Measurements from ENCODE around the gene ZNF280C. TPM values are rescaled to one million over a fixed set of nuclear protein-coding genes. Genes with fewer than 3 reads are reported as not detected.
"Not testable (repeated sequence)": the region's sequence is repeated elsewhere in the genome, so short reads cannot be mapped to it uniquely, and the experiment has no call there.

ZNF280C gene
- total and polyA plus RNA-seq, 5 donors = 0.86 to 2.4 (median 2.0) TPM

GRCh38 chrX:130285710-130286109 is 17.0 kb upstream of the ZNF280C start:
- Histone ChIP-seq H3K4me1 (ENCODE audit: control insufficient read depth, insufficient read depth, low read length) (no peaks in the 10 kb centered on the region), H3K27ac (ENCODE audit: low read length) (no peak overlapping the region), H3K4me3 (ENCODE audit: low read length) (no peak overlapping the region), H3K9me3 (ENCODE audit: control insufficient read depth, low read length) (no peaks in the 10 kb centered on the region), H3K27me3 (ENCODE audit: control insufficient read depth, insufficient read depth) (no peaks in the 10 kb centered on the region)
- intact Hi-C loops (cut with DNase I) = no loop called here
- WGBS = 70% methylated on average over 2 of the region's 2 CpGs
- DNase-seq = no peak
- ATAC-seq = no peak

GRCh38 chrX:130285069-130285620 is 16.4 kb upstream of the ZNF280C start:
- Histone ChIP-seq H3K4me1 (ENCODE audit: control insufficient read depth, insufficient read depth, low read length) (no peaks in the 10 kb centered on the region), H3K4me3 (ENCODE audit: low read length) (no peak overlapping the region), H3K27ac (ENCODE audit: low read length) (no peak overlapping the region), H3K27me3 (ENCODE audit: control insufficient read depth, insufficient read depth) (no peaks in the 10 kb centered on the region), H3K9me3 (ENCODE audit: control insufficient read depth, low read length) (no peaks in the 10 kb centered on the region)
- WGBS = 84% methylated on average over 3 of the region's 3 CpGs
- intact Hi-C loops (cut with DNase I) = no loop called here
- ATAC-seq (no peak), DNase-seq (no peak)

- DNase-seq = no peak
- Histone ChIP-seq H3K4me3 (ENCODE audit: low read length) (no peak overlapping the region), H3K4me1 (ENCODE audit: control insufficient read depth, insufficient read depth, low read length) (no peaks in the 10 kb centered on the region), H3K27me3 (ENCODE audit: control insufficient read depth, insufficient read depth) (no peaks in the 10 kb centered on the region), H3K9me3 (ENCODE audit: control insufficient read depth, low read length) (no peaks in the 10 kb centered on the region), H3K27ac (ENCODE audit: low read length) (no peak overlapping the region)
- WGBS = 79% methylated on average over 3 of the region's 3 CpGs
- ATAC-seq = no peak
- intact Hi-C loops (cut with DNase I) = no loop called here
These were observed 13.5 kb upstream of the ZNF280C start for GRCh38 chrX:130282151-130282550.

DNA sequence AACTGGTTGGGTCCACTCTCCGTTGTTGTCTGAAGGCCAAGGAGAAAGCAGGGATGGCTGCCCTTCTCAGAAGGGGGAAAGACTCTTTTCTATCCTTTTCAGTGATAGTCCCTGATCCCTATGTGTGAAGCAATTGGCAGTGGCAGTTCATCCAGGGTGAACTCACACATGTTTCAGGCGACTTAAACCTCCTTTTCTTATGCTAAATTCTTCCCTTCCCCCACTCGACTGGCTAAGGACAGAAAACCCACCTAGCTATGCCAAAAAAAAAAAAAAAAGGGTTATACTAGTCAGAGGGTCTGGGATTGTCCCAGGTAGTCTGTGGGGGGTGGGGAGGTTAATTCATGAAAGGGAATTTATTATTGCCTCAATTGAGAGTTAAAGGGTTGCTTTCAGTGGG is 12.2 kb upstream of the ZNF280C start:
- no peaks in the 10 kb centered on the region for H3K4me1 ChIP-seq (ENCODE audit: control insufficient read depth, insufficient read depth, low read length)
- H3K27ac ChIP-seq (ENCODE audit: low read length) = no peak overlapping the region
- no peaks in the 10 kb centered on the region for H3K9me3 ChIP-seq (ENCODE audit: control insufficient read depth, low read length)
- 60% methylated on average over 3 of the region's 3 CpGs for WGBS
- intact Hi-C loops (cut with DNase I) = no loop called here
- DNase-seq = no peak
- no peaks in the 10 kb centered on the region for H3K27me3 ChIP-seq (ENCODE audit: control insufficient read depth, insufficient read depth)
- ATAC-seq = no peak
- no peak overlapping the region for H3K4me3 ChIP-seq (ENCODE audit: low read length)

DNA sequence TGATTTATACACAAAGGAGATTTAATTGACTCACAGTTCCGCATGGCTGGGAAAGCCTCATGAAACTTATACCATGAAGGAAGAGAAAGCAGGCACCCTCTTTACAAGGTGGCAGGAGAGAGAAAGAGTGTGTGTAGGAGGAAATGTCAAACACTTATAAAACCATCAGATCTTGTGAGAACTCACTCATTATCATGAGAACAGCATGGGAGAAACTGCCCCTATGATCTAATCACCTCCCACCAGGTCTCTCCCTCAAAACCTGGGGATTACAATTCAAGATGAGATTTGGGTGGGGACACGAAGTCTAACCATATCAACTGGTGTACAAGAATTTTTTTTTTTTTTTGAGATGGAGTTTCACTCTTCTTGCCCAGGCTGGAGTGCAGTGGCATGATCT is 3.6 kb upstream of the ZNF280C start:
- H3K27me3 ChIP-seq (ENCODE audit: control insufficient read depth, insufficient read depth); H3K4me1 ChIP-seq (ENCODE audit: control insufficient read depth, insufficient read depth, low read length); intact Hi-C loops (cut with DNase I); H3K27ac ChIP-seq (ENCODE audit: low read length); H3K9me3 ChIP-seq (ENCODE audit: control insufficient read depth, low read length); H3K4me3 ChIP-seq (ENCODE audit: low read length); DNase-seq; ATAC-seq: not testable (repeated sequence)
- 87% methylated on average over 2 of the region's 2 CpGs for WGBS

DNA sequence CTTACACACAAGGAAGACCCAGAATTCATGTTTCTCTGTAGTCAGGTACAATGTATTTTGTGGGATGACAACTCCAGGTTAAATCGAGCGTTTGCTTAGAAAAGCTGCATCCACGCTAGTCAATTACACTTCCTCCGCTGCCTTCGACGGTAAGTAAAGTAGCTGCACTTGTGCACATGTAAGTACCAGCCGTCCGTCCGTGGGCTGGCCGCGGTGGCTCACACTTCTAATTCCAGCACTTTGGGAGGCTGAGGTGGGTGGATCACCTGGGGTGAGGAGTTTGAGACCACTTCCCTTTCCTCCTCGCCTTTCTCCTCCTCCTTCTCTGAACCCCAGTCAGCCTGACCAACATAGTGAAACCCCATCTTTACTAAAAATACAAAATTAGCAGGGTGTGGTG is 692 bp upstream of the ZNF280C start:
- H3K4me3 ChIP-seq (ENCODE audit: low read length); H3K27me3 ChIP-seq (ENCODE audit: control insufficient read depth, insufficient read depth); H3K4me1 ChIP-seq (ENCODE audit: control insufficient read depth, insufficient read depth, low read length); intact Hi-C loops (cut with DNase I); H3K9me3 ChIP-seq (ENCODE audit: control insufficient read depth, low read length); H3K27ac ChIP-seq (ENCODE audit: low read length); ATAC-seq: not testable (repeated sequence)
- 97% methylated on average over 12 of the region's 12 CpGs for WGBS
- DNase-seq = peak in 1 of 3 donors; percentile 37

DNA sequence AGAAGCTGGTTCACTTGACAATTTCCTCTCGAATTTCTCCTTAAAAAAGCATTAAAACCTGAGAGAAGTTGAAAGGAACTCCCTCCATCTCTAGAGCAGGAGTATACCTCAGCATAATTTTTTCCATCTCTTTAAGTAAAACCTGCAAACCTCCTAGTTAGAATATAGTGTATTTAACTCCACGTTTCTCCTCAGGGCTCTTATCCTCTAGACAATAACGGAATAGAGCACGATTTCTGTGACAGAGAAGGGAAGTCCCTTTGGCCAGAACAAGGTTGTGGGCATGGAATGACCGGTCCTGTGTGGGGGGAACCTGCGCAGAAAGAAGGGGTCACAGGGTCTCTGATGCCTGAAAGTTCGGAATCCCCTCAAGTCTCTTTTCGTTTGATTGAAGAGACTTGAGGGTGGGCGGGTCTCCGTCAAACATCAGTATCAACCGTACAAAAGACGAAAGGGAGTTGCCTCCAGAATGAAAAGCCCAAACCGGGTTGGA is 697 bp downstream of the ZNF280C start:
- intact Hi-C loops (cut with DNase I) = no loop called here
- Histone ChIP-seq H3K27me3 (ENCODE audit: control insufficient read depth, insufficient read depth) (no peaks in the 10 kb centered on the region), H3K9me3 (ENCODE audit: control insufficient read depth, low read length) (no peaks in the 10 kb centered on the region), H3K4me3 (ENCODE audit: low read length) (peak overlapping the region; percentile 87), H3K27ac (ENCODE audit: low read length) (peak overlapping the region; percentile 89), H3K4me1 (ENCODE audit: control insufficient read depth, insufficient read depth, low read length) (peaks cover 1% of the 10 kb centered on the region)
- DNase-seq (peak in 1 of 3 donors; percentile 34), ATAC-seq (peak; percentile 24 to 29)
- under 1% methylated on average over 13 of the region's 13 CpGs for WGBS

GRCh38 chrX:130264573-130264972 is 4.1 kb downstream of the ZNF280C start:
- Histone ChIP-seq H3K4me3 (ENCODE audit: low read length) (no peak overlapping the region), H3K27ac (ENCODE audit: low read length) (no peak overlapping the region), H3K4me1 (ENCODE audit: control insufficient read depth, insufficient read depth, low read length) (peaks cover 1% of the 10 kb centered on the region), H3K9me3 (ENCODE audit: control insufficient read depth, low read length) (no peaks in the 10 kb centered on the region), H3K27me3 (ENCODE audit: control insufficient read depth, insufficient read depth) (no peaks in the 10 kb centered on the region)
- 94% methylated on average over 2 of the region's 2 CpGs for WGBS
- intact Hi-C loops (cut with DNase I) = no loop called here
- DNase-seq = no peak
- no peak for ATAC-seq

DNA sequence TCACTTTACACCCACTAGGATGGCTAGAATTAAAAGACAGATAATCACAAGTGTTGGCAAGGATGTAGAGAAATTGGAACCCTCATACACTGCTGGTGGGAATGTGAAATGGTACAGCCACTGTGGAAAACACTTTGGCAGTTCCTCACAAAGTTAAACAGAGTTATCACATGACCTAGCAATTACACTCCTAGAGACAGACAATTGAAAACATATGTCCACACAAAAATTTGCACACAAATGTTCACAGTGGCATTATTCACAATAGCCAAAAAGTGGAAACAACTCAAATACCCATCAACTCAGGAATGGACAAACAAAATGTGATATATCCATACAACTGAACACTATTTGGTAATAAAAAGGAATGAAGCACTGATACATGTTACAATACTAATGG is 5.7 kb downstream of the ZNF280C start:
- Histone ChIP-seq H3K4me1 (ENCODE audit: control insufficient read depth, insufficient read depth, low read length) (peaks cover 1% of the 10 kb centered on the region), H3K27me3 (ENCODE audit: control insufficient read depth, insufficient read depth) (no peaks in the 10 kb centered on the region), H3K4me3 (ENCODE audit: low read length) (no peak overlapping the region), H3K27ac (ENCODE audit: low read length) (no peak overlapping the region), H3K9me3 (ENCODE audit: control insufficient read depth, low read length) (no peaks in the 10 kb centered on the region)
- ATAC-seq (no peak), DNase-seq (no peak)
- intact Hi-C loops (cut with DNase I) = no loop called here

DNA sequence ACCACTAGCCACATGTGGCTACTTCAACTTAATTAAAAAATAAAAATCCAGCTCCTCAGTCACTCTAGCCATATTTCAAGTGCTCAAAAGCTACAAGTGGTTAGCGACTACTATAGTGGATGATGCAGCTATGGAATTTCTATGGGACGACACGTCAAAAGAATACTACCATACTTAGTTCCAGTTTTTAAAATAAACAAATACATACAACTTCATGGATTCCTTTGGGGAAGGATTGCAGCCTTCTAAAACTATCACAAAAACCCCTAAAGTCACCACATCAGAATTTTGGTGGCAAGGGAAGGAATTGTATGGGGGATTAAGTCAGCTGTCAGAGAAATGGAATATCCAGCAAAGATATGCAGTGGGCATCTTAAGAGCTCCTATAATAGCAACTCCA is 6.5 kb downstream of the ZNF280C start:
- Histone ChIP-seq H3K27ac (ENCODE audit: low read length) (no peak overlapping the region), H3K4me1 (ENCODE audit: control insufficient read depth, insufficient read depth, low read length) (peaks cover under 1% of the 10 kb centered on the region), H3K4me3 (ENCODE audit: low read length) (no peak overlapping the region), H3K27me3 (ENCODE audit: control insufficient read depth, insufficient read depth) (no peaks in the 10 kb centered on the region), H3K9me3 (ENCODE audit: control insufficient read depth, low read length) (no peaks in the 10 kb centered on the region)
- WGBS = 97% methylated on average over 3 of the region's 3 CpGs
- intact Hi-C loops (cut with DNase I) = no loop called here
- DNase-seq (no peak), ATAC-seq (no peak)

DNA sequence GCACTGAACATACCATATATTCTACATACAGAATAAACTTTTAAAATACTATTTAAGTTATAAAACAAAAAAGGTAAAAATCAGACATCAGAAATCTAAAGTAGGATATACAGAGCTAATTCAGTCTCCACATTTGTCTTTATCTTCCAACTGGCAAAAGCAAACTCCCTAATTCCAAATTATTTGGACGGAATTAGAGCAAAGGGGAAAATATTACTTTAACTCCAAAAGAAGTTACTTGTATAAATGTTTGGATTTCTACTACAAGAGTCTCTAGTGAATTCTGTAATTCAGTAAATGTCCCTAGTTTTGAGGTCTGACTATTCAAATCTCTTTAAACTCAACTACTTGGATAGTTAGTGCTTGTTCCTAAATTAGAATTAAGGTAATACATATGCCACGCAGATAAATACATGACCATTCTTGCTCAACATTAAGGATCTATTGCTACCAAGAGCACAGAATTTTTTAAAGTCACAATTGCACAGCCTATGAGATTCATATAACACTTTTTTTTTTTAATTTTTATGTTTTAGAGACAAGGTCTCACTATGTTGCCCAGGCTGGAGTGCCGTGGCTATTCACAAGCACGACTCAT is 7.3 kb downstream of the ZNF280C start:
- no peak for ATAC-seq
- no peaks in the 10 kb centered on the region for H3K4me1 ChIP-seq (ENCODE audit: control insufficient read depth, insufficient read depth, low read length)
- no peaks in the 10 kb centered on the region for H3K27me3 ChIP-seq (ENCODE audit: control insufficient read depth, insufficient read depth)
- intact Hi-C loops (cut with DNase I) = no loop called here
- 75% methylated on average over 4 of the region's 4 CpGs for WGBS
- no peak for DNase-seq
- H3K4me3 ChIP-seq (ENCODE audit: low read length) = no peak overlapping the region
- H3K27ac ChIP-seq (ENCODE audit: low read length) = no peak overlapping the region
- H3K9me3 ChIP-seq (ENCODE audit: control insufficient read depth, low read length) = no peaks in the 10 kb centered on the region

- H3K27me3 ChIP-seq (ENCODE audit: control insufficient read depth, insufficient read depth) = no peaks in the 10 kb centered on the region
- no peak overlapping the region for H3K4me3 ChIP-seq (ENCODE audit: low read length)
- 96% methylated on average over 2 of the region's 2 CpGs for WGBS
- no peak for ATAC-seq
- no peak overlapping the region for H3K27ac ChIP-seq (ENCODE audit: low read length)
- no peak for DNase-seq
- intact Hi-C loops (cut with DNase I) = no loop called here
- H3K9me3 ChIP-seq (ENCODE audit: control insufficient read depth, low read length) = no peaks in the 10 kb centered on the region
- no peaks in the 10 kb centered on the region for H3K4me1 ChIP-seq (ENCODE audit: control insufficient read depth, insufficient read depth, low read length)
These were observed 8.4 kb downstream of the ZNF280C start for GRCh38 chrX:130260316-130260715.
